ENCODE measurements around the gene SLC36A4.

Gene SLC36A4

GRCh38 chr11:93159721-93160120 lies 38.1 kb downstream of the SLC36A4 start:
- TF ChIP-seq, protein P1, sequence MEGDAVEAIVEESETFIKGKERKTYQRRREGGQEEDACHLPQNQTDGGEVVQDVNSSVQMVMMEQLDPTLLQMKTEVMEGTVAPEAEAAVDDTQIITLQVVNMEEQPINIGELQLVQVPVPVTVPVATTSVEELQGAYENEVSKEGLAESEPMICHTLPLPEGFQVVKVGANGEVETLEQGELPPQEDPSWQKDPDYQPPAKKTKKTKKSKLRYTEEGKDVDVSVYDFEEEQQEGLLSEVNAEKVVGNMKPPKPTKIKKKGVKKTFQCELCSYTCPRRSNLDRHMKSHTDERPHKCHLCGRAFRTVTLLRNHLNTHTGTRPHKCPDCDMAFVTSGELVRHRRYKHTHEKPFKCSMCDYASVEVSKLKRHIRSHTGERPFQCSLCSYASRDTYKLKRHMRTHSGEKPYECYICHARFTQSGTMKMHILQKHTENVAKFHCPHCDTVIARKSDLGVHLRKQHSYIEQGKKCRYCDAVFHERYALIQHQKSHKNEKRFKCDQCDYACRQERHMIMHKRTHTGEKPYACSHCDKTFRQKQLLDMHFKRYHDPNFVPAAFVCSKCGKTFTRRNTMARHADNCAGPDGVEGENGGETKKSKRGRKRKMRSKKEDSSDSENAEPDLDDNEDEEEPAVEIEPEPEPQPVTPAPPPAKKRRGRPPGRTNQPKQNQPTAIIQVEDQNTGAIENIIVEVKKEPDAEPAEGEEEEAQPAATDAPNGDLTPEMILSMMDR (IDR thresholded peaks at IDR 0.05) = no peak
- Histone ChIP-seq H3K27ac (no peak overlapping the region), H3K27me3 (no peaks in the 10 kb centered on the region), H3K4me1 (no peaks in the 10 kb centered on the region), H3K9me3 (no peaks in the 10 kb centered on the region), H3K4me3 (no peak overlapping the region), H3K36me3 (peaks cover 23 to 37% (median 35%) of the 10 kb centered on the region in 3 donors)
- DNase-seq = no peak
- intact Hi-C loops (cut with DNase I; ENCODE audit: low total_unique reads) = no loop called here

GRCh38 chr11:93155738-93156137 lies 42.1 kb downstream of the SLC36A4 start:
- Histone ChIP-seq H3K4me3 (no peak overlapping the region), H3K27ac (no peak overlapping the region), H3K36me3 (peaks cover 4 to 16% (median 10%) of the 10 kb centered on the region in 3 donors), H3K4me1 (no peaks in the 10 kb centered on the region), H3K9me3 (no peaks in the 10 kb centered on the region), H3K27me3 (no peaks in the 10 kb centered on the region)
- no peak for DNase-seq
- intact Hi-C loops (cut with DNase I; ENCODE audit: low total_unique reads) = no loop called here
- TF ChIP-seq, protein P1 (IDR thresholded peaks at IDR 0.05) = no peak

DNA sequence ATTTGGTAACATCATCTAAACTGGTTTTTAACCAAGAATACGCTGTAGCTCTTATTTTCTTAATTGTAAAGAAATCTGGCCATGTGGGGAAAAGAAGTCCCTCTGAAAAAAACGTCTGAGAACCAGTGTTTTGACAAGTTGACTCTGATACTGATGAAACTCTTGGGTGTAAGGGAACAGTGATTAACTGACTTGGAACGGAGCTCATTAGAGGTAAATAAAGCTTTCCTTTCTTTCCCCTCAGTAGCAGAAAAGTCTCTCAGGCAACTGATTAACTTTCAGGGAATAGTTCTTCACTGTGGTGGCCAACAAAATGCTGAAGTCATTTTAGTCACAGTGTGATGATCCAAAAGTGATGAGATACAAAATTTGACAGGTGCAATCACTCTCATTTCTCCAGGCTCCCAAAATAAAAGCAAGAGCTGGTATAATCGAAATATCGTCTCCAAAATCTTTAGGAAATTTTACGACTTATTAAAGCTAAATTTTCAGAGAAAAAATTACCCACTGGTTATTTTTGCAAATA lies 52.3 kb downstream of the SLC36A4 start:
- H3K36me3 ChIP-seq = peaks cover 0 to 9% (median 0%) of the 10 kb centered on the region in 3 donors
- intact Hi-C loops (cut with DNase I; ENCODE audit: low total_unique reads) = no loop called here
- TF ChIP-seq, protein P1 (IDR thresholded peaks at IDR 0.05) = no peak
- H3K4me3 ChIP-seq = no peak overlapping the region
- no peaks in the 10 kb centered on the region for H3K9me3 ChIP-seq
- H3K4me1 ChIP-seq = no peaks in the 10 kb centered on the region
- H3K27me3 ChIP-seq = no peaks in the 10 kb centered on the region
- H3K27ac ChIP-seq = no peak overlapping the region
- DNase-seq = no peak

DNA sequence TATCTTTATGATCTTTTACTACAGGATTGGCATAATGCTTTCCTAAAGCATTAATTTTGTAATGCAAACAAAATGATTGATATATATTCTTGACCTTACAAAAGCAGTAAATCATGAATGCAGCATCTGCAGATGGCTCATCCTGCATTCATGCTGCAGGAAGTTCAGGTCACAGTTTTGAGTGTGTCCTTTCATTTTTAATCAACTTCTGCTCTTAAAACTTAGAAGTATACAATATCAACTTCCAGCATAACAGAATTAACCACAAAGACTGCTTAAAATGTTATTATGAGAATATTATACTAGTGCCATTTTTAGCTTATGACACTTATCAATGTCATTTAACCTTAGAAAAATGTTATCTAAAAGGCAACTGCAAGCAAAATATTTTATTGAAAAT lies 54.0 kb downstream of the SLC36A4 start:
- Histone ChIP-seq H3K27ac (no peak overlapping the region), H3K9me3 (no peaks in the 10 kb centered on the region), H3K4me1 (no peaks in the 10 kb centered on the region), H3K27me3 (no peaks in the 10 kb centered on the region), H3K4me3 (no peak overlapping the region), H3K36me3 (peaks cover 0 to 9% (median 0%) of the 10 kb centered on the region in 3 donors)
- TF ChIP-seq, protein P1 (IDR thresholded peaks at IDR 0.05) = no peak
- intact Hi-C loops (cut with DNase I; ENCODE audit: low total_unique reads) = no loop called here
- DNase-seq = no peak

DNA sequence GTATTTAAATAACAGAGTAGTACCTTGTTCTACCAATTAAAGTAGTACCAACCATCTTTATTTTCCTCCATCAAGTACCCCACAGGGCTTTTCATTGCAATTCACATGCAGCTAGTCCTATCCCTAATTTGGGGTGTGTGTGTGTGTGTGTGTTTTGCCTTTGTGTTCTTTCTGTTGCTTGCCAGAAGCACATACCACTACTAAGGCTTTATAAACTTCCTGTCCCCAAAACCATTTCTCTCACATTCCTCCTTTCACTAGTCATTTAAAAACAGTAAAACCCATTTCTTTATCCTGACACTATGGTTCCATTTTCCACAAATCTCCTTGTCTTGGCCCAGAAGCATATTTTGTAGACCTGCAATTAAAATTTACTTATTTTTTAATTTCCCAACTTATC lies 54.6 kb downstream of the SLC36A4 start:
- Histone ChIP-seq H3K36me3 (peaks cover 0 to 9% (median 0%) of the 10 kb centered on the region in 3 donors), H3K27ac (no peak overlapping the region), H3K27me3 (no peaks in the 10 kb centered on the region), H3K4me1 (no peaks in the 10 kb centered on the region), H3K9me3 (no peaks in the 10 kb centered on the region), H3K4me3 (no peak overlapping the region)
- intact Hi-C loops (cut with DNase I; ENCODE audit: low total_unique reads) = no loop called here
- no peak for DNase-seq
- TF ChIP-seq, protein P1 (IDR thresholded peaks at IDR 0.05) = no peak

Data from tibial artery (tissue), 4 donors.